B cell (primary cell): Measurements from ENCODE around the gene CNTD1. TPM values are rescaled to one million over a fixed set of nuclear protein-coding genes. Genes with fewer than 3 reads are reported as not detected.

Experiments used
- ATAC-seq: fragments of 200-7000 bp; cut with Tn5 transposase; one replicate; pipeline ENCODE4 v1.10.0; 2021; ENCODE audit warnings: low read depth, mild to moderate bottlenecking, moderate number of reproducible peaks, moderate library complexity
- CTCF ChIA-PET: fragments of 350-600 bp; sonication (Branson Sonifier 250); formaldehyde crosslinking; loops from one replicate; lab custom pipeline; 2021; ENCODE audit warnings: antibody characterized with exemption, inconsistent platforms; lab: Charles Lee
- POLR2A ChIA-PET: fragments of 350-600 bp; sonication (Branson Sonifier 250); formaldehyde crosslinking; loops from one replicate; lab custom pipeline; 2021; ENCODE audit warnings: antibody characterized with exemption; lab: Charles Lee
- DNase-seq: peaks from one replicate; pipeline ENCODE4 v3.0.0; 2013
- H2AFZ ChIP-seq: 2 replicates; pipeline ENCODE4 v1.6.1; 2012; ENCODE audit warnings: mild to moderate bottlenecking, low read depth, low read length; ENCODE audit not compliant: insufficient read depth, poor library complexity, severe bottlenecking
- H3K27ac ChIP-seq, 2 donors: 1 replicate in 1 of 2; 2 replicates in 1 of 2; pipeline ENCODE4 v1.5.1; 2012 to 2013; ENCODE audit warnings: low read length in 2 of 2, mild to moderate bottlenecking in 2 of 2, moderate library complexity in 1 of 2
- H3K27me3 ChIP-seq, 4 experiments: fragments of 200-600 bp in 1 of 4; sonication (generic) in 1 of 4; replicated peaks in 1 of 4; 1 replicate in 2 of 4; 2 replicates in 2 of 4; pipeline versions ENCODE4 v1.6.1 to v1.7.0; 2013 to 2016; ENCODE audit warnings: low read length in 3 of 4, mild to moderate bottlenecking in 2 of 4, mixed read lengths in 1 of 4, moderate library complexity in 1 of 4; ENCODE audit not compliant: insufficient read depth in 4 of 4, control insufficient read depth in 3 of 4; ENCODE audit errors: control extremely low read depth in 1 of 4
- H3K36me3 ChIP-seq, 2 experiments: replicated peaks in 1 of 2; 1 replicate in 1 of 2; 2 replicates in 1 of 2; pipeline versions ENCODE4 v1.6.1 to v1.7.1; 2013; ENCODE audit warnings: low read length in 1 of 2; ENCODE audit not compliant: insufficient read depth in 2 of 2, control insufficient read depth in 1 of 2; ENCODE audit errors: control extremely low read depth in 1 of 2, extremely low read depth in 1 of 2
- H3K4me1 ChIP-seq, 2 donors: fragments of 200-600 bp in 1 of 2; sonication (generic) in 1 of 2; 1 replicate in 1 of 2; 2 replicates in 1 of 2; pipeline versions ENCODE4 v1.5.1 to v1.6.1; 2013 to 2017; ENCODE audit warnings: low read length in 2 of 2; ENCODE audit not compliant: control insufficient read depth in 2 of 2, insufficient read depth in 2 of 2
- H3K4me2 ChIP-seq: replicated peaks from 2 replicates; pipeline ENCODE3; 2012; ENCODE audit warnings: mild to moderate bottlenecking, low read depth, low read length; ENCODE audit not compliant: poor library complexity, severe bottlenecking
- H3K4me3 ChIP-seq, 5 experiments: fragments of 200-600 bp in 1 of 5; sonication (generic) in 1 of 5; 1 replicate in 3 of 5; 2 replicates in 2 of 5; pipeline versions ENCODE4 v1.5.1 to v1.7.0; 2011 to 2016; ENCODE audit warnings: low read length in 4 of 5, mild to moderate bottlenecking in 4 of 5, low read depth in 2 of 5, control low read depth in 1 of 5, moderate library complexity in 1 of 5; ENCODE audit not compliant: insufficient read depth in 1 of 5; ENCODE audit errors: control extremely low read depth in 1 of 5, extremely low read depth in 1 of 5
- H3K79me2 ChIP-seq: fragments of 200-600 bp; sonication (generic); one replicate; pipeline ENCODE4 v1.6.0; 2016; ENCODE audit warnings: low read length; ENCODE audit not compliant: control insufficient read depth, insufficient read depth
- H3K9ac ChIP-seq: fragments of 200-600 bp; sonication (generic); 2 replicates; pipeline ENCODE4 v1.6.1; 2017; ENCODE audit warnings: mild to moderate bottlenecking, low read length, moderate library complexity
- H3K9me3 ChIP-seq, 3 donors: one replicate each; pipeline versions ENCODE4 v1.6.1 to v1.7.1; 2013; ENCODE audit warnings: low read length in 2 of 3; ENCODE audit not compliant: control insufficient read depth in 2 of 3, insufficient read depth in 1 of 3; ENCODE audit errors: control extremely low read depth in 1 of 3
- H4K20me1 ChIP-seq: 2 replicates; pipeline ENCODE4 v1.6.0; 2012; ENCODE audit warnings: mild to moderate bottlenecking, low read length; ENCODE audit not compliant: insufficient read depth, control insufficient read depth, poor library complexity, severe bottlenecking
- H3K27ac Mint-ChIP-seq: one replicate; pipeline ENCODE4 v1.8.0; 2021; ENCODE audit warnings: mixed read lengths
- H3K27me3 Mint-ChIP-seq: one replicate; pipeline ENCODE4 v1.8.0; 2021; ENCODE audit warnings: mixed read lengths
- H3K4me1 Mint-ChIP-seq: one replicate; pipeline ENCODE4 v1.8.0; 2021; ENCODE audit warnings: mixed read lengths
- H3K4me3 Mint-ChIP-seq: one replicate; pipeline ENCODE4 v1.8.0; 2021; ENCODE audit warnings: mixed read lengths
- H3K9me3 Mint-ChIP-seq: one replicate; pipeline ENCODE4 v1.8.0; 2022; ENCODE audit warnings: mixed read lengths; ENCODE audit not compliant: insufficient read depth
- CTCF ChIP-seq: fragments of 200-600 bp; IDR thresholded peaks from one replicate; pipeline ENCODE4 v1.8.0; 2022; ENCODE audit warnings: antibody characterized with exemption, mild to moderate bottlenecking
- EZH2 ChIP-seq: IDR thresholded peaks from 2 replicates; pipeline ENCODE4 v1.6.1; 2012; ENCODE audit warnings: borderline replicate concordance, low read depth, mild to moderate bottlenecking, moderate library complexity, low read length; ENCODE audit not compliant: insufficient read depth, poor library complexity, severe bottlenecking
- WGBS: methylation state at CpG from one replicate; pipeline ENCODE4 v1.1.5; 2013; ENCODE audit warnings: missing lambda C conversion rate; ENCODE audit not compliant: insufficient coverage; 5-methylcytosine and 5-hydroxymethylcytosine counted together
- intact Hi-C: fragments of 100-400 bp; cut with micrococcal nuclease; formaldehyde crosslinking; loops from one replicate; pipeline ENCODE4 v1.10.0; 2022
- polyA plus RNA-seq: library from polyadenylated mRNA; depleted of rRNA; stranded (reverse); fragments of >200 nt; gene quantifications from 2 replicates; pipeline ENCODE4 v1.2.3, GENCODE V29; 2012
- total RNA-seq, 2 donors: library from RNA; stranded (reverse); fragments of 120-200 nt in 1 of 2; gene quantifications; 1 replicate in 1 of 2; 2 replicates in 1 of 2; pipeline versions ENCODE4 v1.2.3 to v1.2.4, GENCODE V29; 2013 to 2022

Gene CNTD1
- total and polyA plus RNA-seq, 2 donors (not counting 1 experiment from before 2014, with no cell fraction given), result not detected

GRCh38 chr17:42784409-42784808 is 14.3 kb upstream of the CNTD1 start:
- Mint-ChIP-seq H3K27ac (no peak overlapping the region), H3K27me3 (peaks cover 77% of the 10 kb centered on the region), H3K9me3 (no peaks in the 10 kb centered on the region), H3K4me3 (peak overlapping the region; percentile 51), H3K4me1 (peaks cover 36% of the 10 kb centered on the region)
- H3K4me2 ChIP-seq, result peak overlapping the region; percentile 35
- ChIA-PET CTCF (no interaction called here), POLR2A (no interaction called here)
- intact Hi-C loops, result no loop called here
- no peaks in the 10 kb centered on the region for H3K79me2 ChIP-seq
- no peaks in the 10 kb centered on the region for H4K20me1 ChIP-seq
- peaks cover 26 to 33% of the 10 kb centered on the region in 2 donors for H3K4me1 ChIP-seq
- peaks cover 0 to 80% (median 39%) of the 10 kb centered on the region in 4 experiments for H3K27me3 ChIP-seq
- no peak overlapping the region for H2AFZ ChIP-seq
- DNase-seq, result no peak
- no peak overlapping the region for H3K4me3 ChIP-seq
- H3K36me3 ChIP-seq, result peaks cover 0 to 4% of the 10 kb centered on the region in 2 experiments
- no peak for TF ChIP-seq CTCF
- no peak for TF ChIP-seq EZH2
- no peak overlapping the region for H3K27ac ChIP-seq
- ATAC-seq, result no peak
- peaks cover 0 to 24% (median 0%) of the 10 kb centered on the region in 3 donors for H3K9me3 ChIP-seq
- H3K9ac ChIP-seq, result no peak overlapping the region
- WGBS, result 9% methylated on average over 18 of the region's 25 CpGs

- DNase-seq (no peak), ATAC-seq (no peak)
- 12% methylated on average over 46 of the region's 52 CpGs for WGBS
- H4K20me1 ChIP-seq, result no peaks in the 10 kb centered on the region
- H3K9me3 ChIP-seq, result peaks cover 0 to 24% (median 0%) of the 10 kb centered on the region in 3 donors
- H3K36me3 ChIP-seq, result no peaks in the 10 kb centered on the region
- ChIA-PET CTCF (no interaction called here), POLR2A (interaction anchor here (1.0 kb wide), 1 partner anchor 49 kb away, joined by 3 read pairs; the partner anchor contains the start of gene PSME3)
- H3K79me2 ChIP-seq, result no peaks in the 10 kb centered on the region
- H3K27ac ChIP-seq, result no peak overlapping the region
- intact Hi-C loops, result no loop called here
- Mint-ChIP-seq H3K27me3 (peaks cover 72% of the 10 kb centered on the region), H3K4me3 (peak overlapping the region; percentile 51), H3K9me3 (no peaks in the 10 kb centered on the region), H3K4me1 (peaks cover 31% of the 10 kb centered on the region), H3K27ac (no peak overlapping the region)
- H3K27me3 ChIP-seq, result peaks cover 0 to 78% (median 39%) of the 10 kb centered on the region in 4 experiments
- H3K4me1 ChIP-seq, result peaks cover 26 to 30% of the 10 kb centered on the region in 2 donors
- peak overlapping the region; percentile 35 for H3K4me2 ChIP-seq
- TF ChIP-seq EZH2 (no peak), CTCF (no peak)
- H3K9ac ChIP-seq, result no peak overlapping the region
- H3K4me3 ChIP-seq, result peak overlapping the region in 1 of 5 experiments; percentile 18
- peak overlapping the region; percentile 41 for H2AFZ ChIP-seq
Observed at GRCh38 chr17:42784811-42785592, 13.7 kb upstream of the CNTD1 start.
